ENCODE data around the gene LPP. TPM values are rescaled to one million over a fixed set of nuclear protein-coding genes. Genes with fewer than 3 reads are reported as not detected.

LPP gene
- total and polyA plus RNA-seq, 10 of the 15 experiments (the other 5 are each of a cell fraction or from before 2014, with no cell fraction given), result under 0.01 to 0.62 (median 0.03) TPM

DNA sequence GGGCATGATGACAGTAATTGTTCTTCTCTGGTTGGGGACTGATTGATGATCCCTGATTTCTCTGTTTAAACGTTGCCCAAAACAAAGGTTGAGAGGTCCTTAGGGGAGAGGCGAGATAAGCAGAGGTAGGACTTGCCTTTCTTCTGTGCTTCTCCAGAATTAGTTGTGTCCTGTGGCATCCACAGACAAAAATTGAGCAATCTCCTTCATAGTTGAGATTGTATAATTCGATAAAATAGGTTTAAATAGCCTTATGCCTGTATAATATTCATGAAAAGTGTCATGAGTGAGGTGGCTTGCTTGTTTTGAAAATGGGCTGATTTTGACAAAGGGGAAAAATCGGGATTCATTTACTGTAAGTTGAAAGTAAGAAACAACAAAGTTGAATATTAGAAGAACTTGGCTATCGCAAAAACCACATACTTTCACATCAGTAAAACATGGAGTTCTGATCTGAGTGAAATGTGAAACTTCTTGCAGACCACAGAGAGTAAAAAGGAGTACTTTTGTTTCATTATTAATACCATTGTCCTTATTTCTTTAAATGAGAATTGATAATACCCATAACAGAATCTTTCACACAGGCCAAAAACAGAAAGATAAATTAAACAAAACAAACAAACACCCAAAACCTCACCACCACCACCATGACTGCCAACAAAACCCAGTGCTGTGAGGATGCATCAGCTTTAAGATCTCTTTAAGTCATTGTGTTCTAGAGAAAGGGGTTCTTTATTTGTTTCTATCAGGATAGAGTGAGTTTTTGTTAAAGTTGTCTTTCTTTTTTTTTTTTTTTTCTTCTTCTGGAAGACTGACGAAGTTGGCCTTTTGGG is 155.7 kb downstream of the LPP start (continued):
- TF ChIP-seq, protein P1, sequence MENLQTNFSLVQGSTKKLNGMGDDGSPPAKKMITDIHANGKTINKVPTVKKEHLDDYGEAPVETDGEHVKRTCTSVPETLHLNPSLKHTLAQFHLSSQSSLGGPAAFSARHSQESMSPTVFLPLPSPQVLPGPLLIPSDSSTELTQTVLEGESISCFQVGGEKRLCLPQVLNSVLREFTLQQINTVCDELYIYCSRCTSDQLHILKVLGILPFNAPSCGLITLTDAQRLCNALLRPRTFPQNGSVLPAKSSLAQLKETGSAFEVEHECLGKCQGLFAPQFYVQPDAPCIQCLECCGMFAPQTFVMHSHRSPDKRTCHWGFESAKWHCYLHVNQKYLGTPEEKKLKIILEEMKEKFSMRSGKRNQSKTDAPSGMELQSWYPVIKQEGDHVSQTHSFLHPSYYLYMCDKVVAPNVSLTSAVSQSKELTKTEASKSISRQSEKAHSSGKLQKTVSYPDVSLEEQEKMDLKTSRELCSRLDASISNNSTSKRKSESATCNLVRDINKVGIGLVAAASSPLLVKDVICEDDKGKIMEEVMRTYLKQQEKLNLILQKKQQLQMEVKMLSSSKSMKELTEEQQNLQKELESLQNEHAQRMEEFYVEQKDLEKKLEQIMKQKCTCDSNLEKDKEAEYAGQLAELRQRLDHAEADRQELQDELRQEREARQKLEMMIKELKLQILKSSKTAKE (IDR thresholded peaks at IDR 0.05; ENCODE audit: low read depth, poor library complexity, severe bottlenecking), result peak; percentile 81
- TF ChIP-seq SMAD1 (IDR thresholded peaks at IDR 0.05; ENCODE audit: low read depth, partially characterized antibody) (no peak), IRF4 (IDR thresholded peaks at IDR 0.05; ENCODE audit: low read depth, low read length) (peak; percentile 96), MYB (IDR thresholded peaks at IDR 0.05; ENCODE audit: borderline replicate concordance, low read depth, low read length) (no peak), GABPA (IDR thresholded peaks at IDR 0.05; ENCODE audit: low read depth) (peak; percentile 63)
- TF ChIP-seq, protein P2, sequence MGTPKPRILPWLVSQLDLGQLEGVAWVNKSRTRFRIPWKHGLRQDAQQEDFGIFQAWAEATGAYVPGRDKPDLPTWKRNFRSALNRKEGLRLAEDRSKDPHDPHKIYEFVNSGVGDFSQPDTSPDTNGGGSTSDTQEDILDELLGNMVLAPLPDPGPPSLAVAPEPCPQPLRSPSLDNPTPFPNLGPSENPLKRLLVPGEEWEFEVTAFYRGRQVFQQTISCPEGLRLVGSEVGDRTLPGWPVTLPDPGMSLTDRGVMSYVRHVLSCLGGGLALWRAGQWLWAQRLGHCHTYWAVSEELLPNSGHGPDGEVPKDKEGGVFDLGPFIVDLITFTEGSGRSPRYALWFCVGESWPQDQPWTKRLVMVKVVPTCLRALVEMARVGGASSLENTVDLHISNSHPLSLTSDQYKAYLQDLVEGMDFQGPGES (IDR thresholded peaks at IDR 0.05), result no peak

DNA sequence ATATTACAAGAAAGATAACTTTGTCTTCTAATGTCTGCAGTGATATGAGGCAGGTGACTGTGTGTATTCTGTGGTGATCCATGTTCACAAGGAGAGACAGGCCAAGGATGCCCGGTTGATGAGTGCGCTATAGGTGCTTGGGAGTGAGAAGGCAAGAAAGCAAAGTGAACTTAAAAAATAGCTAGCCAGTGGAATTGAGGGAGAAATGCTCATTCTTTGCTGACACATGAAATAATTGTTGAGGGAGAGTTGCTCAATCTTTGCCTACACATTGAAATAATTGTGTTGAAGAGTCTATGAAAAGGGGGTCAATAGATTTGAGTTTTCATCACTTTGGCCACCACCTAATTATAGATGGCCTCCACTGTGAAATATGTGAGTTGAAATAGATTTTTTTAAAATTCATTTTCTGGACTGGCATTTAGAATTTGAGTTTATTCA is 156.3 kb downstream of the LPP start:
- no peak for TF ChIP-seq NR2F1 (conservative IDR thresholded peaks at IDR 0.05)
- FAIRE-seq (no peak), ATAC-seq (no peak), DNase-seq (ENCODE audit: low read depth, low spot score) (no peak)
- Histone ChIP-seq H3K4me3 (no peak overlapping the region), H3K9me3 (replicated peaks; ENCODE audit: control insufficient read depth, insufficient read depth, low read length) (peaks cover 6% of the 10 kb centered on the region; the same call in 2 of the 3 replicates), H3K27ac (ENCODE audit: control insufficient read depth, insufficient read depth) (no peak overlapping the region), H3K79me2 (ENCODE audit: control insufficient read depth, insufficient read depth, low read length) (no peaks in the 10 kb centered on the region), H2AFZ (ENCODE audit: control insufficient read depth, low read depth, low read length) (no peak overlapping the region), H3K27me3 (replicated peaks in 1 of 2; ENCODE audit: control insufficient read depth in 2 of 2, insufficient read depth in 2 of 2, low read length in 1 of 2) (peaks cover 0 to 8% of the 10 kb centered on the region in 2 experiments; a peak in 1 of 4 replicates), H3K4me1 (ENCODE audit: control insufficient read depth, insufficient read depth, low read length) (peaks cover 10% of the 10 kb centered on the region; the same call in 1 of the 2 replicates), H3K36me3 (ENCODE audit: control insufficient read depth in 2 of 2, insufficient read depth in 2 of 2, low read length in 1 of 2) (no peaks in the 10 kb centered on the region), H3K4me2 (ENCODE audit: control insufficient read depth, insufficient read depth) (no peak overlapping the region), H4K20me1 (ENCODE audit: control insufficient read depth, insufficient read depth) (no peaks in the 10 kb centered on the region), H3K9ac (ENCODE audit: control insufficient read depth, insufficient read depth, low read length) (no peak overlapping the region)
- ChIA-PET POLR2A (interaction anchor here (0.7 kb wide), 1 partner anchor 375 kb away, joined by 4 read pairs; no protein-coding TSS in a partner anchor), SMC1A (ENCODE audit: uncharacterized antibody, unreplicated experiment) (no interaction called here), CTCF (interaction anchor here (0.7 kb wide), 1 partner anchor 143 kb away, joined by 3 read pairs; no protein-coding TSS in a partner anchor), RAD21 (ENCODE audit: unreplicated experiment) (no interaction called here)
- in situ Hi-C loops (cut with MboI) (no loop called here), intact Hi-C loops (cut with micrococcal nuclease; ENCODE audit: unreplicated experiment) (no loop called here)
- 54% methylated on average over 2 of the region's 2 CpGs for WGBS (ENCODE audit: insufficient coverage, insufficient replicate concordance, low lambda C conversion rate, missing lambda C conversion rate)
- no TSS peak for BruUV-seq (replicated peaks)

Measured in GM12878 (cell line).